Heart left ventricle (tissue), 13 donors: Measurements from ENCODE around the gene CENPS.

ENCODE experiments used
- POLR2A ChIP-seq, 2 donors: fragments of 450-650 bp; IDR thresholded peaks; one replicate each; pipeline ENCODE4 v1.6.1; 2017; ENCODE audit warnings: antibody characterized with exemption in 2 of 2, mild to moderate bottlenecking in 2 of 2, moderate library complexity in 2 of 2
- TF ChIP-seq, protein P1 (sequence below), 12 donors: fragments of 200-600 bp; sonication (generic) in 4 of 12; IDR thresholded peaks; one replicate each; pipeline versions ENCODE4 v1.5.0 to v1.8.0; 2018 to 2022; ENCODE audit warnings: antibody characterized with exemption in 12 of 12, mild to moderate bottlenecking in 5 of 12
- donor health status: ischemic (EF 13 %, LVEDD 7.1; RV severe dilation, severe dysfunction).
- donor health status: DM: no; HTN: yes; CAD: no.
- donor health status: DM: no; HTN: no; CAD: no.
- donor health status: ischemic (EF 25% LVEDD 6.9; RV normal size, moderate dysfunction).
- donor health status: ischemic (EF 25% LVEDD 5.7; RV mildly dilated, moderate dysfunction).
- donor health status: ischemic (EF 35%, LVEDD 5.7; RV mildly dilated, moderate dysfunction).
- donor health status: nonischemic (EF 11% LVEDD 7.7; RV severe dilation, severe dysfunction).
- donor health status: DM: yes; HTN: yes; CAD: no.
- donor health status: PGD.
- donor health status: ischemic (EF 29% LVEDD 5.4; RV normal size, mild dysfunction).
- donor health status: nonischemic (EF 23%, LVEDD 6.1; RV moderate dilation, normal function).

DNA sequence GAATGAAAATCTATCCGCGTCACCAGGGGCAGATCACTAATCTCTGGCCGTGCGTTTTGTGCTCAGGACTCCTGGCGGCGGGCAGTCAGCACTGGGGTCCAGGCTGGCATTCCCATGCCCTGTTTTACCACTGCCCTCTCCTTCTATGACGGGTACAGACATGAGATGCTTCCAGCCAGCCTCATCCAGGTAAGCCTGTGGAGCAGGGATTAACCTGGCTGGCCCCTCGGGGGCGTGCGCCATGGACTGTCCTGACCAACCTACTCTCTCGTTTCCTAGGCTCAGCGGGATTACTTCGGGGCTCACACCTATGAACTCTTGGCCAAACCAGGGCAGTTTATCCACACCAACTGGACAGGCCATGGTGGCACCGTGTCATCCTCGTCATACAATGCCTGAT, 10.9 kb upstream of the CENPS start:
- TF ChIP-seq, protein P1, sequence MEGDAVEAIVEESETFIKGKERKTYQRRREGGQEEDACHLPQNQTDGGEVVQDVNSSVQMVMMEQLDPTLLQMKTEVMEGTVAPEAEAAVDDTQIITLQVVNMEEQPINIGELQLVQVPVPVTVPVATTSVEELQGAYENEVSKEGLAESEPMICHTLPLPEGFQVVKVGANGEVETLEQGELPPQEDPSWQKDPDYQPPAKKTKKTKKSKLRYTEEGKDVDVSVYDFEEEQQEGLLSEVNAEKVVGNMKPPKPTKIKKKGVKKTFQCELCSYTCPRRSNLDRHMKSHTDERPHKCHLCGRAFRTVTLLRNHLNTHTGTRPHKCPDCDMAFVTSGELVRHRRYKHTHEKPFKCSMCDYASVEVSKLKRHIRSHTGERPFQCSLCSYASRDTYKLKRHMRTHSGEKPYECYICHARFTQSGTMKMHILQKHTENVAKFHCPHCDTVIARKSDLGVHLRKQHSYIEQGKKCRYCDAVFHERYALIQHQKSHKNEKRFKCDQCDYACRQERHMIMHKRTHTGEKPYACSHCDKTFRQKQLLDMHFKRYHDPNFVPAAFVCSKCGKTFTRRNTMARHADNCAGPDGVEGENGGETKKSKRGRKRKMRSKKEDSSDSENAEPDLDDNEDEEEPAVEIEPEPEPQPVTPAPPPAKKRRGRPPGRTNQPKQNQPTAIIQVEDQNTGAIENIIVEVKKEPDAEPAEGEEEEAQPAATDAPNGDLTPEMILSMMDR (IDR thresholded peaks at IDR 0.05), result no peak
- TF ChIP-seq POLR2A (IDR thresholded peaks at IDR 0.05), result no peak
